Measurements from ENCODE around the gene WASHC2A. TPM values are rescaled to one million over a fixed set of nuclear protein-coding genes. Genes with fewer than 3 reads are reported as not detected.
"Not testable (repeated sequence)": the region's sequence is repeated elsewhere in the genome, so short reads cannot be mapped to it uniquely, and the experiment has no call there.

Gene WASHC2A
- total RNA-seq, 2 donors from 2014 or later: 41.2 to 55.5 TPM

DNA sequence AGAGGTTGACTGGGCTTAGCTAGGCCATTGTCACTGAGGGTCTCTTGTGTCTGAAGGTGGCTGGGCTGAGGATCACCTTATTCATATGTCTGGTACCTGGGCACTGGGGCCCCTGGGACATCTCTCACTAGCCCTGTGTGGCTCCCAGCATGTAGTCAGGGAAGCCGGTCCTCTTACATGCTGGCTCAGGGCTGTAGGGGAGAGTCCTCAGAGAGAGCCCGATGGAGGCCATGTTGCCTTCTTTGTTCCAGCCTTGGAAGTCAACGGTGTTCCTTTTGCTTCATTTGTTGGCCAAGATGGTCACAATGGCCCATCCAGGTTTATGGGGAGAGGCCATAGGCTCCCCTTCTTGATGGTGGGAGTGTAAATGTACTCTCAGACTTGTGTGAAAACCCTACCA, 34.0 kb downstream of the WASHC2A start:
- DNase-seq; H3K36me3 ChIP-seq; H3K9me3 ChIP-seq; intact Hi-C loops (cut with DNase I); H3K9ac ChIP-seq (ENCODE audit: low read depth in 2 of 2, low read length in 2 of 2); H3K27ac ChIP-seq; H3K27me3 ChIP-seq; H3K4me1 ChIP-seq; H3K4me3 ChIP-seq: not testable (repeated sequence)

GRCh38 chr10:50102267-50102666, 34.5 kb downstream of the WASHC2A start:
- H3K27me3 ChIP-seq; H3K27ac ChIP-seq; intact Hi-C loops (cut with DNase I); H3K9ac ChIP-seq (ENCODE audit: low read depth in 2 of 2, low read length in 2 of 2); DNase-seq; H3K36me3 ChIP-seq; H3K4me1 ChIP-seq; H3K4me3 ChIP-seq; H3K9me3 ChIP-seq: not testable (repeated sequence)

DNA sequence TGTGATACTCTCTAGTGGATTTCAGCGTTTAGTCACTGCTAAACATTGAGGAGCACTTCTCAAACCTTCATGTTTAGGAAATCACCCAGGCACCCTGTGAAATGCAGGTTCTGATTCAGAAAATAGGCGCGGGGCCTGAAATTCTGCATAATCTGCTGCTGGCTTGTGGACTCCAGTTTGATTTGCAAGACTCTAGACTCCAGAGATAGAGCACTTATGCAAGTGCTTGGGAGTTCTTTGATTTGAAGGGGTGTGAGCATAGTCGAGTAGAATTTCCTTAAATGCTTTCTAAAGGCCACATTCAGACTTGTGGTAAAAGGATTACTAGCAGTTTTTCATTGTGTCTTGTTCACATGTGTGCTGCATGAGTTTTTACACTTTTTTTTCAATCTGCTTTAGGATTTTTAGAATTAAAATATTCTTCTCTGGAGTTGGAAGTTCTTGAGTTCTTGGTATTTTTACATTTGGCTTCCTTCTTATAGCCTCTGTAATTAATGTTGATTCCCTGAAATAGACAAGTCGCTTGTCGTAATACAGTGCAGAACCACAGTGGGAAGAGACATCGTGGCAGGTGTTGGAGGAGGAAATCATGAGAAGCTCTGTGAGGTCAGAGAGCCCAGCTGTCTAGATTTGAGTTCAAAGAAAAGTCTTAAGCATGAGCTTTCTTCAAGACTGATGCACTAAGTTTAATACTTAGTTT, 41.4 kb downstream of the WASHC2A start:
- H3K9ac ChIP-seq (ENCODE audit: low read depth in 2 of 2, low read length in 2 of 2); H3K36me3 ChIP-seq; H3K27ac ChIP-seq; H3K9me3 ChIP-seq; DNase-seq; H3K4me1 ChIP-seq; intact Hi-C loops (cut with DNase I); H3K27me3 ChIP-seq; H3K4me3 ChIP-seq: not testable (repeated sequence)

DNA sequence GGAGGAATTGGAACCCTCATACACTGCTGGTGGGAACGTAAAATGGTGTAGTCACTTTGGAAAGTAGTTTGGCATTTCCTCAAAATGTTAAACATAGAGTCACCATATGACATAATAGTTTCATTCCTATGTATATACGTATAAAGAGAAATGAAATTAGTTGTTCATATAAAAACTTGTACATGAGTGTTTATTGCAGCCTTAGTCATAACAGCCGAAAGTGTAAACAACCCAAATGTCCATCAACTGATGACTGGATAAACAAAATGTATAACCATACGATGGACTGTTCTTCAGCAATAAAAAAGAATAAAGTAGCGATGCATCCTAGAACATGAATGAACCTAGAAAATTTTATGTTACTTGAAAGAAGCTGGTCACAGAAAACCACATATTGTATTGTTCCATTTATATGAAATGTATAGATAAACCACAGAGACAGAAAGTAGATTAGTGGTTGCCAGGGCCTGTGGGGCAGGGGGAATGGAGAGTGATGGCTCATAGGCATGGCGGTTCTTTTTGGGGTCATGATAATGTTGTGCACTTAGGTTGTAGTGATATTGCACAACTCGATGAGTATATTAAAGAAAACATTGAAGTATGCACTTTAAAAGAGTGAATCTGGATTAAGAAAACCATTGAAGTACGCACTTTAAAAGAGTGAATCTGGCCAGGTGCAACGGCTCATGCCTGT, 44.8 kb downstream of the WASHC2A start:
- DNase-seq; H3K27ac ChIP-seq; H3K4me3 ChIP-seq; H3K9ac ChIP-seq (ENCODE audit: low read depth in 2 of 2, low read length in 2 of 2); H3K9me3 ChIP-seq; H3K27me3 ChIP-seq; intact Hi-C loops (cut with DNase I); H3K4me1 ChIP-seq; H3K36me3 ChIP-seq: not testable (repeated sequence)

GRCh38 chr10:50126765-50127164, 59.0 kb downstream of the WASHC2A start:
- DNase-seq; intact Hi-C loops (cut with DNase I); H3K9ac ChIP-seq (ENCODE audit: low read depth in 2 of 2, low read length in 2 of 2); H3K4me3 ChIP-seq; H3K4me1 ChIP-seq; H3K36me3 ChIP-seq; H3K27ac ChIP-seq; H3K9me3 ChIP-seq; H3K27me3 ChIP-seq: not testable (repeated sequence)

- H3K4me3 ChIP-seq; DNase-seq; H3K9ac ChIP-seq (ENCODE audit: low read depth in 2 of 2, low read length in 2 of 2); H3K27ac ChIP-seq; H3K4me1 ChIP-seq; H3K9me3 ChIP-seq; H3K36me3 ChIP-seq; H3K27me3 ChIP-seq; intact Hi-C loops (cut with DNase I): not testable (repeated sequence)
These were observed 60.1 kb downstream of the WASHC2A start for GRCh38 chr10:50127770-50128292.

- H3K4me1 ChIP-seq; H3K9ac ChIP-seq (ENCODE audit: low read depth in 2 of 2, low read length in 2 of 2); H3K4me3 ChIP-seq; DNase-seq; H3K9me3 ChIP-seq; H3K36me3 ChIP-seq; H3K27me3 ChIP-seq; intact Hi-C loops (cut with DNase I); H3K27ac ChIP-seq: not testable (repeated sequence)
These were observed 63.7 kb downstream of the WASHC2A start for GRCh38 chr10:50131245-50131965.

DNA sequence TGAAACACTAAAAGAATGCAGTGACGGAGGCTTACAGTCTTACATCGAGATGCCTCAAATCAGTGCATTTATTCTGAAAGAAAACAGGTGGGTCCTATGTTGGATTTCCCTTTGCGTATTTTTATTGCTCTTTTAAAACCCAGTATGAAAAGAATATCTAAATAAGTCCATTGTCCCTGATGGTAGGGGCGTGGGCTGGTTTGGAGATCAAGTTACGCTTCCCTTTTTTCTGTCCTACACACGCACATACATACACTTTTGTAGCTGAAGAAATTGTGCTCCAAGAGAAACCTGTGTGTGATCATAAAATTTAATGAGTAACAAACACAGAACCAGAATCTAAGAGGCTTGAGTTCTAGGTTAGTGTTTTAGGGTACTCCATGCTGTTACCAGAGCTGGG, 64.6 kb downstream of the WASHC2A start:
- H3K36me3 ChIP-seq; H3K4me3 ChIP-seq; intact Hi-C loops (cut with DNase I); H3K4me1 ChIP-seq; H3K27ac ChIP-seq; H3K9me3 ChIP-seq; H3K9ac ChIP-seq (ENCODE audit: low read depth in 2 of 2, low read length in 2 of 2); DNase-seq; H3K27me3 ChIP-seq: not testable (repeated sequence)

- H3K4me1 ChIP-seq; H3K27me3 ChIP-seq; H3K36me3 ChIP-seq; H3K9me3 ChIP-seq; H3K4me3 ChIP-seq; intact Hi-C loops (cut with DNase I); DNase-seq; H3K27ac ChIP-seq; H3K9ac ChIP-seq (ENCODE audit: low read depth in 2 of 2, low read length in 2 of 2): not testable (repeated sequence)
These were observed 65.1 kb downstream of the WASHC2A start for GRCh38 chr10:50132841-50133240.

DNA sequence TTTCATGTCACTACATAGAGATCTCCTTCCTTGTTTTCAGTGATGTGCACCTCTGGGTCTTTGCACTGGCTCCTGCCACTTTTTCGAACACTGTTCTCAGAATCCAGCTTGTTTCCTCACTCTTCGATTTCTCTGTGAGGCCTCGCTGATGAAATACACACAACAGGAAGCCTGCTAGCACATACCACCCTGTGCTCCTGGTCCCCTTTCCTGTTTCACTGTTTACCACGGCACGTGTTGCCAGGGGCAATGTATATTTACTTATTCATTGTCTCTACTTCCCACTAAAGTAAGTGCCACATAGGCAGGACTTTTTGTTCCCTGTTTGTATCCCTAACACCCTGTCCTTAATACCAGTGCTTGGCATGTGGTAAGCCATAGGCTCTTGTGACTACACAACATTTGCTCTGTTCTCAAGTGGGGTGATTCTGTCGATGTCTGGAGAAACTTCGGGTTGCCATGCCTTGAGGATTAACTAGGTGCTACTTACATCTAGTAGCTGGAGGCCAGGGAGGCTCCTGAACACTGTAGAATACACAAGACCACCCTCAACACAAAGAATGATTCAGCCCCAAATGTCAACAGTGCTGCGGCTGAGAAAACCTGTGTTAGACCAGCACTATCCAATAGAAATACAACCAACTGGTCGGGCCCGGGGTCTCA, 75.9 kb downstream of the WASHC2A start:
- intact Hi-C loops (cut with DNase I); DNase-seq; H3K4me1 ChIP-seq; H3K27me3 ChIP-seq; H3K36me3 ChIP-seq; H3K9me3 ChIP-seq; H3K27ac ChIP-seq; H3K4me3 ChIP-seq; H3K9ac ChIP-seq (ENCODE audit: low read depth in 2 of 2, low read length in 2 of 2): not testable (repeated sequence)

GRCh38 chr10:50145575-50145974, 77.8 kb downstream of the WASHC2A start:
- H3K9ac ChIP-seq (ENCODE audit: low read depth in 2 of 2, low read length in 2 of 2); H3K36me3 ChIP-seq; H3K27ac ChIP-seq; H3K9me3 ChIP-seq; intact Hi-C loops (cut with DNase I); DNase-seq; H3K4me1 ChIP-seq; H3K4me3 ChIP-seq; H3K27me3 ChIP-seq: not testable (repeated sequence)
